GM18505 (cell line): ENCODE results near the gene MAP3K5.
"Not testable (repeated sequence)": the region's sequence is repeated elsewhere in the genome, so short reads cannot be mapped to it uniquely, and the experiment has no call there.

Experiments
- ATAC-seq: cut with Tn5 transposase; IDR thresholded peaks from one replicate; pipeline ENCODE4 v1.9.1; 2021; ENCODE audit not compliant: unreplicated experiment
- POLR2A ChIP-seq: IDR thresholded peaks from 4 replicates; pipeline ENCODE4 v1.6.1; 2011; ENCODE audit warnings: borderline replicate concordance; ENCODE audit not compliant: insufficient read depth, insufficient read length; ENCODE audit errors: extremely low read depth

Gene MAP3K5

GRCh38 chr6:136726837-136727557 lies 65.3 kb downstream of the MAP3K5 start:
- no peak for TF ChIP-seq POLR2A
- no peak for ATAC-seq

GRCh38 chr6:136725124-136725523 lies 67.2 kb downstream of the MAP3K5 start:
- ATAC-seq = no peak
- TF ChIP-seq POLR2A = no peak

GRCh38 chr6:136723780-136724179 lies 68.5 kb downstream of the MAP3K5 start:
- peak; percentile 54 for ATAC-seq
- no peak for TF ChIP-seq POLR2A

- no peak for ATAC-seq
- TF ChIP-seq POLR2A = no peak
Observed at GRCh38 chr6:136721467-136721866, 70.8 kb downstream of the MAP3K5 start.

- no peak for TF ChIP-seq POLR2A
- no peak for ATAC-seq
Observed at GRCh38 chr6:136720045-136720770, 72.1 kb downstream of the MAP3K5 start.

- TF ChIP-seq POLR2A = peak; percentile 38
- no peak for ATAC-seq
Observed at GRCh38 chr6:136719280-136720044, 72.8 kb downstream of the MAP3K5 start.

- TF ChIP-seq POLR2A = no peak
- no peak for ATAC-seq
Observed at GRCh38 chr6:136718476-136718875, 73.8 kb downstream of the MAP3K5 start.

GRCh38 chr6:136717716-136717990 lies 74.6 kb downstream of the MAP3K5 start:
- ATAC-seq = peak; percentile 5

GRCh38 chr6:136716917-136717715 lies 75.2 kb downstream of the MAP3K5 start:
- no peak for TF ChIP-seq POLR2A
- peak; percentile 42 for ATAC-seq

More at GRCh38 chr6:136717716-136717990, 74.6 kb downstream of the MAP3K5 start:
- no peak for TF ChIP-seq POLR2A

GRCh38 chr6:136712642-136713041 lies 79.6 kb downstream of the MAP3K5 start:
- ATAC-seq = not testable (repeated sequence)

- ATAC-seq = no peak
- no peak for TF ChIP-seq POLR2A
Observed at GRCh38 chr6:136711644-136712043, 80.6 kb downstream of the MAP3K5 start.

GRCh38 chr6:136710877-136711552 lies 81.3 kb downstream of the MAP3K5 start:
- no peak for ATAC-seq
- no peak for TF ChIP-seq POLR2A
